CD4-positive, alpha-beta T cell treated with Interleukin-4 for 1 hour (primary cell): ENCODE measurements around the gene ZNF784.
"Not testable (repeated sequence)": the region's sequence is repeated elsewhere in the genome, so short reads cannot be mapped to it uniquely, and the experiment has no call there.

Experiments
- DNase-seq, 2 donors: peaks; one replicate each; pipeline ENCODE4 v3.0.0-alpha.2; 2020 to 2022

The ZNF784 gene

DNA sequence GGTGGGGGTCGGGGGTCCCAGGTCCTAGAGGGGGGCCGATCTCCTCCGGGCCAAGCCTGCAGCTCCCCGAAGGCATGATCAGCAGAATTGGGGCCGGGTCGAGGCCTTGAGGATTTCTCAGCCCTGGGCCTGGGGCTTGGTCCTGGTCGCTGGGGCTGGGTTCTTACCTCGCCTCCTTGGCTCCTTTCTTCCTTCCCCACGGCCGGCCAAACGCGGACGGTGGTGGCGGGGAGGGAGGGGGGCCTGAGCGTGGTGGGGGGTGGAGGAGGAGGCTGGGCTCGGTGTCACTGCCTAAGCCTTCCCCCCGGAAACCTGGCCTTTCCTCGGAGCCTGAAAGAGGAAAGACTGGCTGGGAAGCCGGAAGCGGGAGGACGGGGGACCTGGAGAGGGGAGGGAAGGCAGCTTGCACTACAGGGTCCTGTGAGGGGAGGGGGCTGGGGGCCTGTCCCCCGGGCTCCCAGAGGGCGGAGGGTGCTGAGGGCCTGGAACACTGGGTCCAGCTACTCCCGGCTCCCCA is 43.7 kb downstream of the ZNF784 start, which contains the start of gene ZNF579:
TSS of gene ZNF579 (minus strand) at position 221 of the 517 bp plus-strand sequence. CDS start 1,209 bp downstream, outside the sequence.
- DNase-seq: peak; percentile 77 to 80

DNA sequence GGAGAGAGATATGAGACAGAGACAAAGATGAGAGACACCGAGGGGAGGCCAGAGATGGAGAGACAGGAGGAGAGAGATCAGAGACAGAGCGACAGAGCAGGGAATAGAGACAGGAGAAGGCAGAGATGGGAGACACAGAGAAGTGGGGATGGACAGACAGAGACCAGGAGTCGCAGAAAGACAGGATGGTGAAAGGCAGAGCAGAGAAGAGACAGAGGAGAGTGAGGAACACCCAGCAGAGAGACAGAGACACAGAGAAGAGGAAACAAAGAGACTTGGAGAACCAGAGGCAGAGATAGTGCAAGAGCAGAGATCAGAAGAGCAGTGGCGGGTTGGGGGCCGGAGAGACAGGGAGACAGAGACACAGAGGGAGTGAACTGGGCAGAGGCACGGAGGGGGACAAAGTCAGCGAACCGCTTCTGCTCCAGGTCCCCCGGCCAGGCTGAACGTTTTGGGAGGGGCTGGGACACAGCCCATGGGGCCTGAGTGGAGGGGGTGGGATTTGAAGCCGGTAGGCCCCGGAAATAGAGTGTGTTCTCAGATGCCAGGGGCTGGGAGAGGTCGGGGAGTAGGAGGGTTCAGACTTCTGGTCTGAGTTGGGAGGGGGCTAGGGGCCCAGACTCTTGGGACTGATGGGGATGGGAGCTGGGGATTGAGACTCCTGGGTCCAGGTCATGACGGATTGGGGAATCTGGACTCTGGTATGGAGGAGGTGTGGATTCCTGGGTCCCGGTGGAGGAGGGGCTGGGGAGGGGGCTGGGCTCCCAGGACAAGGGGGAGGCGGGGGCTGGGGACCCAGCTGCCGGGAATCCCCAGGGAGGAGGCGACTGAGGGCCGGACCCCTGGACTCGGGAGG is 44.4 kb downstream of the ZNF784 start:
- DNase-seq: no peak

DNA sequence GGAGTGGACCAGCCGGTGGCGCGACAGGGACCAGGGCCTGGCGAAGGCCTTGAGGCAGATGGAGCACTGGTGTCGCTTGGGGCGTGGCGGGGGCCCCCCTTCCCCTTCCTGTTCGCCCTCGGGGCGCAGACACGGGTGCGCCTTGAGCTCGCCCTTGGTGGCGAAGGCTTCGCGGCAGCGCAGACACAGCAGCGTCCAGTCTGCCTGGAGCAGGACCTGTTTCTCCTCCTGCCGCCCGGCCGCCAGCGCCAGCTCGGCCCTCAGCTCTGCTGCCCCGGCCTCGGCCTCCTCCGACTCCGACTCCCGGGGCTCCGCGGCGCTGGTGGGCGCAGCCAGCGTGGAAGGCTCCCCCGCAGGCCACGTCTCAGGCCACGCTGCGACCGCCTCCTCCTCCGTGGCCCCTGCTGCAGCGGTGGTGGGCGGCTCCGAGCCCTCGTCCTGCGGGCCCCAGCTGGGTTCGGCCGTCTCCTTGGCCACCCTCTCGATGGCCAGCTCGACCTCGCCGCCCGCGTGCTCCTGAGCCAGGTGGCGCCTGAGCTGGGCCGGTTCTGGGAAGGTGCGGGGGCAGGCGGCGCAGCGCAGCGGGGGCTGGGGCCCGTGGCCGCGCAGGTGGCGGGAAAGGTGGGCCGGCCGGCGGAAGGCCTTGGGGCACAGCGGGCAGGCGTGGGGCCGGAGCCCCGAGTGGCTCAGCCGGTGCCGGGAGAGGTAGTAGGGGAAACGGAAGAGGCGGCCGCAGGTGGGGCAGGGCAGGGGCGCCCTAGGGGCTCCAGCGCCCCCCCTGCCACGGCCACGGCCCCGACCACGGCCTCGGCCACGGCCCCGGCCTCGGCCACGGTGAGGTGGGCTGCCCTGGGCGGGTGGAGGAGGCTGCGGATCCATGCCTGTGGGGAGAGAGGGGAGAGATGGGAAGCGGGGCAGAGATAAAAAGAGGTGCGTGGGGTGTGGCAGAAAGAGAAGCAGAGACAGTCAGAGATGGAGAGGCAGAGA is 45.3 kb downstream of the ZNF784 start:
- DNase-seq: no peak

DNA sequence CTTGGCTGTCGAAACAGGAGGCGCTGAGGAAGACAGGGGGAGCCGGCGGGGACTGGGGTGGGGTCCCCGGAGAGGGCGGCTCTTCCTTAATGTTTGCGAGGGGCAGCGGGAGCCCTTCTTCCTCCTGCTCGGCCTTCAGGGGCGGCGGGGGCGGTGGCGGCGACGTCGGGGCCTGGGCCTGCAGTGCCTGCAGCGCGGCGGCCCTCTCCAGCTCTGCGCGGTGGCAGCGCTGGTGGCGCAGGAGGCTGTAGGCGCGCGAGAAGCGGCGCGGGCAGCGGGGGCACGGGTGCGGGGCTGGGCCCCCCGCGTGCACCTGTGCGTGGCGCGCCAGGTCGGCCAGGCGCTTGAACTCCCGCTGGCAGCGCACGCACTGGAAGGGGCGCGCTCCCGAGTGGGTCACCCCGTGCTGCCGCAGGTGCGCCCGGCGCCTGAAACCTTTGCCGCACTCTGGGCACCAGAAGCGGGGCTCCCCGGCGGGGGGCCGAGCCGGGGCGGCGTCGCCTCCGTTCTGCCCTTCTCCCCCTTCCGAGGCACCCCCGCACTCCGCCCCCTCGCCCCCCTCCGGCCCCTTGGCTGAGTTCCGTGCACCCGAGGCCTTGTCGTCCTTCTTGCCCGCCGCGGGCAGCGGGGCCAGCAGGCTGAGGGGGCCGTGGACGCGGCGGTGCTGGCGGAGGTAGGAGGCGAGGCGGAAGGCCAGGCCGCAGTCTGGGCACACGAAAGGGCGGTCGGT is 46.2 kb downstream of the ZNF784 start:
- no peak for DNase-seq

DNA sequence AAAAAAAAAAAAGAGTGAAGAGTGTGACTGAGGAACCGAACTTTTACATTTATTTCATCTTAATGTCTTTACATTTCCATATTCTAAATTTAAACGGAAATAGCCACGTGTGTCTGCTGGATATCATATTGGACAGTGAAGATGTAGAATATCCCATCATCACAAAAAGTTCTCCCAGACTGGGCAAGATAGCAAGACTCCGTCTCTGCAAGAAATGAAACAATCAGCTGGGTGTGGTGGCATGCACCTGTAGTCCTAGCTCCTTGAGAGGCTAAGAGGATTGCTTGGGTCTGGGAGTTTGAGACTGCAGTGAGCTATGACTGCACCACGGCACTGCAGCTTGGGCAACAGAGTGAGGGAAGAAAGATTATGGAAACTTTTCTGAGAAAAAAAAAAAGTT is 47.6 kb downstream of the ZNF784 start:
- DNase-seq: no peak

DNA sequence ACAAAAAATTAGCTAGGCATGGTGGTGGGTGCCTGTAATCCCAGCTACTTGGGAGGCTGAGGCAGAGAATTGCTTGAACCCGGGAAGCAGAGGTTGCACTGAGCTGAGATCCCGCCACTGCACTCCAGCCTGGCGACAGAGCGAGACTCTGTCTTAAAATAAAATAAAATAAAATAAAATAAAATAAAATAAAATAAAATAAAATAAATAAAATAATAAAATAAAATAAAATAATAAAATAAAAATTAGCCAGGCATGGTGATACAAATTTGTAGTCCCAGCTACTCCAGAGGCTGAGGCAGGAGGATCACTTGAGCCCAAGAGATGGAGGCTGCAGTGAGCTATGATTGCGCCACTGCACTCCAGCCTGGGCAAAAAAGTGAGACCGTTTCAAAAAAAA is 50.4 kb downstream of the ZNF784 start:
- DNase-seq: not testable (repeated sequence)
